IMR-90 (cell line): ENCODE measurements around the gene CCDC77. TPM values are rescaled to one million over a fixed set of nuclear protein-coding genes. Genes with fewer than 3 reads are reported as not detected.

Experiments
- ATAC-seq: fragments of 200-7000 bp; cut with Tn5 transposase; 2 replicates; pipeline ENCODE4 v1.9.1; 2020; ENCODE audit warnings: low read depth, mild to moderate bottlenecking, moderate library complexity
- BruUV-seq: library from RNA; stranded (reverse); fragments of 400-500 nt; replicated peaks from 2 replicates; lab custom pipeline; 2021; lab: Mats Ljungman, UMichigan
- CTCF ChIA-PET: fragments of 300-600 bp; formaldehyde crosslinking; extraction: SDS; loops from one replicate; lab custom pipeline; 2021; ENCODE audit warnings: antibody characterized with exemption; lab: Yijun Ruan, JAX
- POLR2A ChIA-PET: fragments of 300-600 bp; sonication (Branson Sonifier 250); formaldehyde crosslinking; loops from one replicate; lab custom pipeline; 2022; ENCODE audit warnings: antibody characterized with exemption; ENCODE audit not compliant: unreplicated experiment; lab: Charles Lee
- DNase-seq: peaks from one replicate; pipeline ENCODE4 v3.0.0; 2013
- H2AFZ ChIP-seq: replicated peaks from 2 replicates; pipeline ENCODE3; 2013; ENCODE audit warnings: low read length, mild to moderate bottlenecking; ENCODE audit not compliant: poor library complexity
- H2AK5ac ChIP-seq: 2 replicates; pipeline ENCODE4 v1.6.1; 2013; ENCODE audit warnings: low read depth, low read length, inconsistent platforms
- H2AK9ac ChIP-seq: replicated peaks from 2 replicates; pipeline ENCODE3; 2013; ENCODE audit warnings: mild to moderate bottlenecking, low read depth, low read length, moderate library complexity; ENCODE audit not compliant: poor library complexity
- H2BK120ac ChIP-seq: 2 replicates; pipeline ENCODE4 v1.6.1; 2013; ENCODE audit warnings: low read depth, low read length, inconsistent platforms
- H2BK15ac ChIP-seq: 3 replicates; pipeline ENCODE4 v1.6.1; 2013; ENCODE audit warnings: low read depth, low read length, inconsistent platforms
- H2BK20ac ChIP-seq: 2 replicates; pipeline ENCODE4 v1.6.1; 2013; ENCODE audit warnings: low read depth, mild to moderate bottlenecking, inconsistent platforms, low read length, moderate library complexity
- H2BK5ac ChIP-seq: 2 replicates; pipeline ENCODE4 v1.6.1; 2013; ENCODE audit warnings: mild to moderate bottlenecking, low read depth, low read length, inconsistent platforms; ENCODE audit not compliant: poor library complexity, severe bottlenecking
- H3K14ac ChIP-seq: replicated peaks from 2 replicates; pipeline ENCODE4 v1.6.1; 2013; ENCODE audit warnings: low read depth, low read length, inconsistent platforms
- H3K18ac ChIP-seq: 2 replicates; pipeline ENCODE4 v1.6.1; 2013; ENCODE audit warnings: low read depth, low read length, control low read depth
- H3K23ac ChIP-seq: 2 replicates; pipeline ENCODE4 v1.6.1; 2013; ENCODE audit warnings: low read depth, low read length, inconsistent platforms
- H3K27ac ChIP-seq: 2 replicates; pipeline ENCODE4 v1.5.1; 2013; ENCODE audit warnings: mild to moderate bottlenecking, control low read depth, low read length; ENCODE audit not compliant: insufficient read depth
- H3K27me3 ChIP-seq: 2 replicates; pipeline ENCODE4 v1.6.1; 2013; ENCODE audit warnings: low read length; ENCODE audit not compliant: control insufficient read depth, insufficient read depth
- H3K36me3 ChIP-seq: 2 replicates; pipeline ENCODE4 v1.6.1; 2013; ENCODE audit warnings: low read length, mixed read lengths; ENCODE audit not compliant: control insufficient read depth, insufficient read depth
- H3K4ac ChIP-seq: 2 replicates; pipeline ENCODE4 v1.6.1; 2013; ENCODE audit warnings: low read depth, low read length, inconsistent platforms
- H3K4me1 ChIP-seq: 2 replicates; pipeline ENCODE4 v1.6.1; 2013; ENCODE audit warnings: low read length, mixed read lengths; ENCODE audit not compliant: control insufficient read depth, insufficient read depth
- H3K4me2 ChIP-seq: 2 replicates; pipeline ENCODE4 v1.6.1; 2013; ENCODE audit warnings: low read depth, mild to moderate bottlenecking, control low read depth, low read length, moderate library complexity
- H3K4me3 ChIP-seq: 2 replicates; pipeline ENCODE4 v1.5.1; 2013; ENCODE audit warnings: low read depth, mild to moderate bottlenecking, control low read depth, low read length, moderate library complexity; ENCODE audit not compliant: insufficient read depth
- H3K56ac ChIP-seq: 2 replicates; pipeline ENCODE4 v1.6.1; 2013; ENCODE audit warnings: low read length, inconsistent platforms; ENCODE audit not compliant: insufficient read depth; ENCODE audit errors: extremely low read depth
- H3K79me1 ChIP-seq, 2 experiments: 2 replicates each; pipeline ENCODE4 v1.6.1; 2013; ENCODE audit warnings: low read length in 2 of 2, inconsistent platforms in 1 of 2, low read depth in 1 of 2
- H3K9ac ChIP-seq: 2 replicates; pipeline ENCODE4 v1.6.1; 2013; ENCODE audit warnings: low read depth, low read length, control low read depth
- H3K9me1 ChIP-seq: 2 replicates; pipeline ENCODE4 v1.6.1; 2013; ENCODE audit warnings: low read length, inconsistent platforms; ENCODE audit not compliant: insufficient read depth
- H3K9me3 ChIP-seq: 2 replicates; pipeline ENCODE4 v1.6.1; 2013; ENCODE audit warnings: low read length; ENCODE audit not compliant: control insufficient read depth, insufficient read depth
- H4K20me1 ChIP-seq: 2 replicates; pipeline ENCODE4 v1.6.1; 2013; ENCODE audit warnings: low read length, inconsistent platforms; ENCODE audit not compliant: insufficient read depth
- H4K5ac ChIP-seq: 2 replicates; pipeline ENCODE4 v1.6.1; 2013; ENCODE audit warnings: mild to moderate bottlenecking, low read depth, low read length, control low read depth
- H4K8ac ChIP-seq, 2 experiments: 2 replicates each; pipeline ENCODE4 v1.6.1; 2013; ENCODE audit warnings: low read depth in 2 of 2, low read length in 2 of 2, control low read depth in 1 of 2, inconsistent platforms in 1 of 2
- H4K91ac ChIP-seq: 2 replicates; pipeline ENCODE4 v1.6.1; 2013; ENCODE audit warnings: low read depth, low read length, inconsistent platforms; ENCODE audit not compliant: insufficient read depth
- ELK1 ChIP-seq: fragments of 150-350 bp; IDR thresholded peaks from 2 replicates; pipeline ENCODE4 v1.6.1; 2016; ENCODE audit warnings: low read depth, mild to moderate bottlenecking, low read length, moderate library complexity, borderline replicate concordance
- MXI1 ChIP-seq: IDR thresholded peaks from 2 replicates; pipeline ENCODE4 v1.6.1; 2012; ENCODE audit warnings: low read depth, mild to moderate bottlenecking, low read length, moderate library complexity, borderline replicate concordance
- USF2 ChIP-seq: fragments of 150-350 bp; IDR thresholded peaks from 2 replicates; pipeline ENCODE4 v1.6.1; 2017; ENCODE audit warnings: mild to moderate bottlenecking, antibody characterized with exemption, low read length, low read depth
- dilution Hi-C: fragments of 300-500 bp; cut with HindIII; formaldehyde crosslinking; loops from one replicate; pipeline ENCODE4 v1.14.3; 2018; ENCODE audit warnings: low sequenced_read_pairs; ENCODE audit not compliant: unreplicated experiment
- in situ Hi-C: fragments of 300-500 bp; cut with MboI; formaldehyde crosslinking; loops from 3 replicates; pipeline ENCODE4 v1.14.3; 2019; ENCODE audit warnings: low sequenced_read_pairs, inconsistent platforms, mixed read lengths
- intact Hi-C: fragments of 100-400 bp; cut with micrococcal nuclease; formaldehyde crosslinking; loops from 2 replicates; pipeline ENCODE4 v1.10.0; 2022
- polyA plus RNA-seq, 3 experiments: library from polyadenylated mRNA; depleted of rRNA; stranded (reverse); fragments of >200 nt; gene quantifications; 2 replicates each; pipeline ENCODE4 v1.2.3, GENCODE V29; 2012; ENCODE audit warnings: low replicate concordance in 1 of 3
- total RNA-seq: library from RNA; depleted of rRNA; stranded (reverse); fragments of >200 nt; gene quantifications from 2 replicates; pipeline ENCODE4 v1.2.3, GENCODE V29; 2012; rRNA removed

CCDC77 gene
- total and polyA plus RNA-seq, 2 of the 4 experiments (the other 2 are of a cell fraction): 6.6 to 7.2 TPM

- Histone ChIP-seq H3K4me2 (no peak overlapping the region), H3K27me3 (peaks cover 22% of the 10 kb centered on the region), H2AK5ac (no peak overlapping the region), H3K4ac (no peak overlapping the region), H4K20me1 (no peaks in the 10 kb centered on the region), H3K9ac (no peak overlapping the region), H2BK15ac (no peak overlapping the region), H4K5ac (no peak overlapping the region), H4K8ac (no peak overlapping the region), H2AK9ac (no peak overlapping the region), H3K36me3 (no peaks in the 10 kb centered on the region), H3K79me1 (no peaks in the 10 kb centered on the region), H3K14ac (no peak overlapping the region), H3K4me1 (no peaks in the 10 kb centered on the region), H3K9me3 (peaks cover 7% of the 10 kb centered on the region), H3K4me3 (no peak overlapping the region), H2BK20ac (no peak overlapping the region), H2BK5ac (no peak overlapping the region), H2AFZ (no peak overlapping the region), H3K27ac (no peak overlapping the region), H2BK120ac (no peak overlapping the region), H3K18ac (no peak overlapping the region), H3K9me1 (no peaks in the 10 kb centered on the region), H3K23ac (no peak overlapping the region), H4K91ac (no peak overlapping the region), H3K56ac (no peak overlapping the region)
- BruUV-seq: no TSS peak
- intact Hi-C loops: no loop called here
- ChIA-PET POLR2A (no interaction called here), CTCF (interaction anchor here (0.5 kb wide), 1 partner anchor 65 kb away, joined by 5 read pairs; no protein-coding TSS in a partner anchor)
- DNase-seq (no peak), ATAC-seq (no peak)
- in situ Hi-C loops: no loop called here
- dilution Hi-C loops: no loop called here
- TF ChIP-seq MXI1 (no peak), ELK1 (no peak), USF2 (no peak)
Measured at GRCh38 chr12:490260-490659, 88.8 kb downstream of the CCDC77 start.

Other genes with a start within 250 kb of the CCDC77 start
- gene SLC6A12, start 187.5 kb upstream of the CCDC77 start, total RNA-seq: not detected in 2 replicates
- gene SLC6A12, start 187.5 kb upstream of the CCDC77 start, polyA plus RNA-seq (2012; rRNA removed): not detected in 2 replicates
- gene SLC6A13, start 138.8 kb upstream of the CCDC77 start, total RNA-seq: under 0.01 and 0.28 TPM in 2 replicates
- gene SLC6A13, start 138.8 kb upstream of the CCDC77 start, polyA plus RNA-seq (2012; rRNA removed): 0.10 TPM in 1 of 2 replicates, not detected in the other
- gene KDM5A, start 12.3 kb upstream of the CCDC77 start, total RNA-seq: 66.7 and 95.9 TPM in 2 replicates
- 7.3 and 7.9 TPM in 2 replicates for gene KDM5A, start 12.3 kb upstream of the CCDC77 start, polyA plus RNA-seq (2012; rRNA removed)
- gene B4GALNT3, start 58.3 kb downstream of the CCDC77 start, total RNA-seq: not detected in 2 replicates
- gene B4GALNT3, start 58.3 kb downstream of the CCDC77 start, polyA plus RNA-seq (2012; rRNA removed): not detected in 2 replicates